ENCODE measurements around the gene CASP14. TPM values are rescaled to one million over a fixed set of nuclear protein-coding genes. Genes with fewer than 3 reads are reported as not detected.
A peak's percentile ranks its signal among the peaks of the same experiment; 100 is the strongest.

CASP14 gene
- total and polyA plus RNA-seq, 9 of the 15 experiments (the other 6 are each of a cell fraction or from before 2014, with no cell fraction given), result not detected

DNA sequence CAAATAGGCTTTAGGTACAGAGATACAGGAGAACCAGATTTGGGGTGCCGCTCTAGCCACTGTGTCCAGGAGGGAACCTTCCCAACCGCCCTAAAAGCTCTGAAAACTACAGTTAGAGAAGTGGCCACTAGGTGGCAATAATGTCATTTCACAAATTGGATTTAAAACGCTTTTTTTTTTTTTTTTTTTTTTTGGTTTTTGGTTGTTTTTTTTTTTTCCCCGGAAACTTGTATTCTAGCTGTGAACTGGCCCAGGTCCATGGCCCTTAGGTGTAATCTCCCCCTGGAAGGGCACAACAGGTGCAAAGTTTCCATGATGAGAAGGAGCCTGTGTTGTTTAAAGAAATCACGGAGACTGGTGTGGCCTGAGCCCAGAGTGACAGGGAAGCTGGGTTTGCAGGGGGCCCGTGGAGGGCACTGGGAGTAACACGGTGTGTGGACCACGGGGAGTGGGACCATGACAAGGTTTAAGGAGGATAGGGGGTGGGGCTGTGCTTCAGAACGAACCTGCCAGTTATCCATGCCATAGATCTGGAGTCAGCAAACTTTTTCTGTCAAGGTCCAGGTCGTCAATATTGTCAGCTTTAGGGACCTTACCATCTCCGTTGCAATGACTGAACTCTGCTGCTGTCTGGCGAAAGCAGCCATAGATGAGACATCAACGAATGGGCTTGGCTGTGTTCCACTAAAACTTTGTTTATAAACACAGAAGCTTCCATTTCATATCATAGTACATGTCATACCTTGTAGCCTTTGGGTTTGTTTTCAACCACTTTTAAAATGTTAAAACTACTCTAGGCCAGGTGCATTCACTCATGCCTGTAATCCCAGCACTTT is 42.9 kb downstream of the CASP14 start:
- DNase-seq (ENCODE audit: extremely low read depth in 1 of 4, low spot score in 3 of 4) (peak in 3 of 4 experiments; percentile 53 to 77 (median 53)), FAIRE-seq (peak; percentile 82), ATAC-seq (peak; percentile 80)
- Histone ChIP-seq H3K9me3 (replicated peaks; ENCODE audit: control insufficient read depth, insufficient read depth, low read depth, low read length) (no peaks in the 10 kb centered on the region), H3K27me3 (ENCODE audit: control insufficient read depth in 2 of 2, insufficient read depth in 2 of 2, low read length in 2 of 2) (peaks cover 0 to 7% of the 10 kb centered on the region in 2 experiments; a peak in 1 of 5 replicates), H3K4me3 (no peak overlapping the region), H3K4me2 (ENCODE audit: insufficient read depth, low read length) (no peak overlapping the region), H3K79me2 (ENCODE audit: control insufficient read depth, insufficient read depth, low read length) (no peaks in the 10 kb centered on the region), H3K9me1 (ENCODE audit: control insufficient read depth, insufficient read depth, low read length) (no peaks in the 10 kb centered on the region), H3K36me3 (ENCODE audit: control insufficient read depth, insufficient read depth, low read length) (no peaks in the 10 kb centered on the region), H2AFZ (ENCODE audit: low read depth, low read length) (no peak overlapping the region), H3K9ac (ENCODE audit: insufficient read depth in 1 of 2, low read depth in 2 of 2, low read length in 2 of 2) (no peak overlapping the region), H3K4me1 (replicated peaks in 1 of 2; ENCODE audit: control insufficient read depth in 2 of 2, insufficient read depth in 2 of 2, low read length in 2 of 2) (no peaks in the 10 kb centered on the region), H3K27ac (ENCODE audit: extremely low read depth, low read depth, low read length) (no peak overlapping the region), H4K20me1 (replicated peaks; ENCODE audit: control insufficient read depth, insufficient read depth, low read length) (0 out of 2 replicates have a peak, but pooled peaks cover 5% of the 10 kb centered on the region)
- 2% methylated on average over 11 of the region's 13 CpGs for WGBS (ENCODE audit: insufficient coverage, low coverage, missing lambda C conversion rate)
- ChIA-PET POLR2A (interaction anchor here (0.6 to 1.0 kb wide), 4 partner anchors 18 to 929 kb away, joined by 3 to 6 read pairs (median 4); no protein-coding TSS in a partner anchor), CTCF (ENCODE audit: low intra/inter-chr PET ratio) (interaction anchor here (0.6 to 1.5 kb wide), 4 partner anchors 59 to 1091 kb away, joined by 3 to 14 read pairs (median 4); no protein-coding TSS in a partner anchor)
- no TSS peak for BruUV-seq (replicated peaks)
- in situ Hi-C loops (cut with MboI) (loop anchor here (10.0 kb wide), 1 partner anchor 463 kb away; no protein-coding TSS in a partner anchor), intact Hi-C loops (cut with micrococcal nuclease) (loop anchor here (5.0 kb wide), 1 partner anchor 465 kb away; no protein-coding TSS in a partner anchor)
- TF ChIP-seq HEY1 (CRISPR knock-in tag; IDR thresholded peaks at IDR 0.05; ENCODE audit: borderline replicate concordance) (no peak), ZNF23 (CRISPR knock-in tag; IDR thresholded peaks at IDR 0.05) (no peak), ZNF140 (CRISPR knock-in tag; IDR thresholded peaks at IDR 0.05) (no peak), PHB2 (IDR thresholded peaks at IDR 0.05; ENCODE audit: low read depth) (no peak), GTF2A2 (tag; IDR thresholded peaks at IDR 0.05) (no peak), SMC3 (conservative IDR thresholded peaks at IDR 0.05; ENCODE audit: insufficient read depth, low read depth, low read length) (peak; percentile 31), CBFA2T2 (conservative IDR thresholded peaks at IDR 0.05) (no peak), RAD21 (CRISPR knock-in tag; conservative IDR thresholded peaks at IDR 0.05 in 1 of 2, IDR thresholded peaks at IDR 0.05 in 1 of 2) (peak; percentile 23 to 37; a peak in 2 of 4 replicates), ZNF639 (CRISPR knock-in tag; conservative IDR thresholded peaks at IDR 0.05 in 1 of 2, IDR thresholded peaks at IDR 0.05 in 1 of 2) (no peak), GTF2F1 (IDR thresholded peaks at IDR 0.05; ENCODE audit: low read depth, low read length) (no peak)
- TF ChIP-seq, protein P1, sequence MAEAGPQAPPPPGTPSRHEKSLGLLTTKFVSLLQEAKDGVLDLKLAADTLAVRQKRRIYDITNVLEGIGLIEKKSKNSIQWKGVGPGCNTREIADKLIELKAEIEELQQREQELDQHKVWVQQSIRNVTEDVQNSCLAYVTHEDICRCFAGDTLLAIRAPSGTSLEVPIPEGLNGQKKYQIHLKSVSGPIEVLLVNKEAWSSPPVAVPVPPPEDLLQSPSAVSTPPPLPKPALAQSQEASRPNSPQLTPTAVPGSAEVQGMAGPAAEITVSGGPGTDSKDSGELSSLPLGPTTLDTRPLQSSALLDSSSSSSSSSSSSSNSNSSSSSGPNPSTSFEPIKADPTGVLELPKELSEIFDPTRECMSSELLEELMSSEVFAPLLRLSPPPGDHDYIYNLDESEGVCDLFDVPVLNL (CRISPR knock-in tag; IDR thresholded peaks at IDR 0.05; ENCODE audit: low read depth), result no peak
- TF ChIP-seq, protein P2, sequence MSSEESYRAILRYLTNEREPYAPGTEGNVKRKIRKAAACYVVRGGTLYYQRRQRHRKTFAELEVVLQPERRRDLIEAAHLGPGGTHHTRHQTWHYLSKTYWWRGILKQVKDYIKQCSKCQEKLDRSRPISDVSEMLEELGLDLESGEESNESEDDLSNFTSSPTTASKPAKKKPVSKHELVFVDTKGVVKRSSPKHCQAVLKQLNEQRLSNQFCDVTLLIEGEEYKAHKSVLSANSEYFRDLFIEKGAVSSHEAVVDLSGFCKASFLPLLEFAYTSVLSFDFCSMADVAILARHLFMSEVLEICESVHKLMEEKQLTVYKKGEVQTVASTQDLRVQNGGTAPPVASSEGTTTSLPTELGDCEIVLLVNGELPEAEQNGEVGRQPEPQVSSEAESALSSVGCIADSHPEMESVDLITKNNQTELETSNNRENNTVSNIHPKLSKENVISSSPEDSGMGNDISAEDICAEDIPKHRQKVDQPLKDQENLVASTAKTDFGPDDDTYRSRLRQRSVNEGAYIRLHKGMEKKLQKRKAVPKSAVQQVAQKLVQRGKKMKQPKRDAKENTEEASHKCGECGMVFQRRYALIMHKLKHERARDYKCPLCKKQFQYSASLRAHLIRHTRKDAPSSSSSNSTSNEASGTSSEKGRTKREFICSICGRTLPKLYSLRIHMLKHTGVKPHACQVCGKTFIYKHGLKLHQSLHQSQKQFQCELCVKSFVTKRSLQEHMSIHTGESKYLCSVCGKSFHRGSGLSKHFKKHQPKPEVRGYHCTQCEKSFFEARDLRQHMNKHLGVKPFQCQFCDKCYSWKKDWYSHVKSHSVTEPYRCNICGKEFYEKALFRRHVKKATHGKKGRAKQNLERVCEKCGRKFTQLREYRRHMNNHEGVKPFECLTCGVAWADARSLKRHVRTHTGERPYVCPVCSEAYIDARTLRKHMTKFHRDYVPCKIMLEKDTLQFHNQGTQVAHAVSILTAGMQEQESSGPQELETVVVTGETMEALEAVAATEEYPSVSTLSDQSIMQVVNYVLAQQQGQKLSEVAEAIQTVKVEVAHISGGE (CRISPR knock-in tag; IDR thresholded peaks at IDR 0.05), result no peak

All from K562 (cell line).